ENCODE data around the gene PLD6.

PLD6 gene

DNA sequence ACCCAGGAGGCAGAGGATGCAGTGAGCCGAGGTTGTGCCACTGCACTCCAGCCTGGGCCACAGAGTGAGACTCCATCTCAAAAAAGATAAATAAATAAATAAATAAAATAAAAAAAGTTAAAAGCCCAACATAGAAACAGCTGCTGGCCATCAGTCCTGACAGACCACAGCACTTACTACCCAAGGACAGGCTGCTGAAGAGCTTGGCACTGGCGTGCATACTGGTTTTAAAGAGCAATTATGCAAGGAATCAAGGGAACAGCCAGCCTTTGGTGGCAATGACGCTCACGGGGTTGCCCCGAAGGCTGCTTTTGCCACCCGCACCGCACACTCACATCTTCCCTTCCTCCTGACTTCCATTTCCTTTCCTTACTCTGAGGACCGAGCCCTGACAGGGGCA lies 4.2 kb downstream of the PLD6 start:
- H3K27me3 ChIP-seq (ENCODE audit: insufficient read depth, low read depth): no peaks in the 10 kb centered on the region
- no peak overlapping the region for H3K4me2 ChIP-seq
- H3K27ac ChIP-seq: no peak overlapping the region
- no peak overlapping the region for H3K9ac ChIP-seq
- H3K36me3 ChIP-seq (ENCODE audit: insufficient read depth): no peaks in the 10 kb centered on the region
- peaks cover 43% of the 10 kb centered on the region for H3K79me2 ChIP-seq (ENCODE audit: insufficient read depth, low read depth)
- no peaks in the 10 kb centered on the region for H4K20me1 ChIP-seq (ENCODE audit: insufficient read depth)
- H3K4me3 ChIP-seq (IDR thresholded peaks at IDR 0.05; ENCODE audit: insufficient read depth, low read depth, low read length): no peak overlapping the region
- H2AFZ ChIP-seq (ENCODE audit: low read depth): no peak overlapping the region
- TF ChIP-seq, protein P1, sequence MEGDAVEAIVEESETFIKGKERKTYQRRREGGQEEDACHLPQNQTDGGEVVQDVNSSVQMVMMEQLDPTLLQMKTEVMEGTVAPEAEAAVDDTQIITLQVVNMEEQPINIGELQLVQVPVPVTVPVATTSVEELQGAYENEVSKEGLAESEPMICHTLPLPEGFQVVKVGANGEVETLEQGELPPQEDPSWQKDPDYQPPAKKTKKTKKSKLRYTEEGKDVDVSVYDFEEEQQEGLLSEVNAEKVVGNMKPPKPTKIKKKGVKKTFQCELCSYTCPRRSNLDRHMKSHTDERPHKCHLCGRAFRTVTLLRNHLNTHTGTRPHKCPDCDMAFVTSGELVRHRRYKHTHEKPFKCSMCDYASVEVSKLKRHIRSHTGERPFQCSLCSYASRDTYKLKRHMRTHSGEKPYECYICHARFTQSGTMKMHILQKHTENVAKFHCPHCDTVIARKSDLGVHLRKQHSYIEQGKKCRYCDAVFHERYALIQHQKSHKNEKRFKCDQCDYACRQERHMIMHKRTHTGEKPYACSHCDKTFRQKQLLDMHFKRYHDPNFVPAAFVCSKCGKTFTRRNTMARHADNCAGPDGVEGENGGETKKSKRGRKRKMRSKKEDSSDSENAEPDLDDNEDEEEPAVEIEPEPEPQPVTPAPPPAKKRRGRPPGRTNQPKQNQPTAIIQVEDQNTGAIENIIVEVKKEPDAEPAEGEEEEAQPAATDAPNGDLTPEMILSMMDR (conservative IDR thresholded peaks at IDR 0.05; ENCODE audit: low read depth, low read length): no peak
- peaks cover 5% of the 10 kb centered on the region for H3K4me1 ChIP-seq (ENCODE audit: low read depth, poor library complexity, severe bottlenecking)

DNA sequence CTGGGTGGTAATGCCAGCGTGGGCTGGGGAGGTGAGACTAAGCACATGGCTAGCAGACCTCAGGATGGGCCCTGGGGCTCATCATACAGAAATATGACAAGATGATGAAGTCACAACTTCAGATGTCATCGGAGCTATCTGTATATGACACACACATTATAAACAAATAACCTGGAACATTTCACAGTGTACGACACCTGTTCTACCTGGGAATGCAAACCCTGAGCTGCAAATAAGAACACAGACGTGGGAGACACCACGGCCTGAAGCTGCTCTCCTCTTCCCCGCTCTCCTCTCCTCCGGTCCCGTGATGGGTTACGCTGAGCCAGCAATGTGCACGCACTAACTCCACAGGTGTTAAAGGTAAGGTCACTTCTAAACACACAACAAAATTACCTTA lies 4.9 kb downstream of the PLD6 start:
- no peak overlapping the region for H3K4me2 ChIP-seq
- no peak overlapping the region for H3K4me3 ChIP-seq (IDR thresholded peaks at IDR 0.05; ENCODE audit: insufficient read depth, low read depth, low read length)
- H4K20me1 ChIP-seq (ENCODE audit: insufficient read depth): no peaks in the 10 kb centered on the region
- H3K4me1 ChIP-seq (ENCODE audit: low read depth, poor library complexity, severe bottlenecking): peaks cover 5% of the 10 kb centered on the region
- peaks cover 43% of the 10 kb centered on the region for H3K79me2 ChIP-seq (ENCODE audit: insufficient read depth, low read depth)
- H2AFZ ChIP-seq (ENCODE audit: low read depth): no peak overlapping the region
- no peaks in the 10 kb centered on the region for H3K36me3 ChIP-seq (ENCODE audit: insufficient read depth)
- TF ChIP-seq, protein P1 (conservative IDR thresholded peaks at IDR 0.05; ENCODE audit: low read depth, low read length): no peak
- H3K27ac ChIP-seq: no peak overlapping the region
- no peaks in the 10 kb centered on the region for H3K27me3 ChIP-seq (ENCODE audit: insufficient read depth, low read depth)
- H3K9ac ChIP-seq: no peak overlapping the region

DNA sequence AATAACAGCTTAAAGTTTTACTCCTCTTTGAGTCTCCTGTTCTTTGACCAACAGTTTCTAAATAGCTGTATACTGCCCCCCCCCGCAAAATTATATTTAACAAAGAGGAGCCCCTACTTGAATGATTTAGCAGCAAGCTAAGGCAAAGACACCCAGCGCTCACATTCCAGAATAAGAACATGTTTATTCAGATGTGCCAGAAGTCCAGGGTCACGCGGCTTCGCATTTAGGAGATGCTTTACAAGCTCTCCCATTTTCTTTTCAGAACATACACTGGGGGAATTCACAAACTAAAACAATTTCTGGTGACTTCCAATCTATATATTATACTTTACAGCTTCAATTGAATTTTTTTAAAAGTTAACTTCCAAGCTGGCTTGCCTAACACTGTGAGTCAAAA lies 5.3 kb downstream of the PLD6 start:
- H3K27ac ChIP-seq: no peak overlapping the region
- H3K4me1 ChIP-seq (ENCODE audit: low read depth, poor library complexity, severe bottlenecking): peaks cover 5% of the 10 kb centered on the region
- no peaks in the 10 kb centered on the region for H3K36me3 ChIP-seq (ENCODE audit: insufficient read depth)
- H2AFZ ChIP-seq (ENCODE audit: low read depth): no peak overlapping the region
- no peak overlapping the region for H3K4me3 ChIP-seq (IDR thresholded peaks at IDR 0.05; ENCODE audit: insufficient read depth, low read depth, low read length)
- TF ChIP-seq, protein P1 (conservative IDR thresholded peaks at IDR 0.05; ENCODE audit: low read depth, low read length): no peak
- H3K27me3 ChIP-seq (ENCODE audit: insufficient read depth, low read depth): no peaks in the 10 kb centered on the region
- no peak overlapping the region for H3K9ac ChIP-seq
- no peak overlapping the region for H3K4me2 ChIP-seq
- peaks cover 43% of the 10 kb centered on the region for H3K79me2 ChIP-seq (ENCODE audit: insufficient read depth, low read depth)
- no peaks in the 10 kb centered on the region for H4K20me1 ChIP-seq (ENCODE audit: insufficient read depth)

DNA sequence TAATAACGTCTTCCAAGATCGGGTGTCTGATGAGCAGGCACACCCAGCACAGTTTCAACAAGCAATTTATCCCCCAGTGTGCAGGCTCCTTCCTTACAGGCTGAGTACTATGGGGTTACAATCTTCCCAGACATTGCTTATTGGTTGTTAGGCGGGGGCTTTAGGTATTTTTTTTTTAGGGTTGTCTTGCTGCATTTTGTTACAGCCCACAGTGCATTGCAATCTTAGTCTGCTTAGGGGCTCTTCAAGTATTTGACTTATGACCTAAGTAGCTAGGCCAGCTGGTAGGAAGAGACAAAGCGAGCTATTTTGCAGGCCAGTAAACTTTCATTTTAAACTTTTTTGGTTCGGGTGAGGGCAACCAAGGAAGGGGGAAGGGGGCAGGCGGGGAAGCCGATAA lies 5.8 kb downstream of the PLD6 start:
- TF ChIP-seq, protein P1 (conservative IDR thresholded peaks at IDR 0.05; ENCODE audit: low read depth, low read length): no peak
- H2AFZ ChIP-seq (ENCODE audit: low read depth): no peak overlapping the region
- peaks cover 42% of the 10 kb centered on the region for H3K79me2 ChIP-seq (ENCODE audit: insufficient read depth, low read depth)
- no peak overlapping the region for H3K4me2 ChIP-seq
- H4K20me1 ChIP-seq (ENCODE audit: insufficient read depth): no peaks in the 10 kb centered on the region
- no peak overlapping the region for H3K4me3 ChIP-seq (IDR thresholded peaks at IDR 0.05; ENCODE audit: insufficient read depth, low read depth, low read length)
- no peaks in the 10 kb centered on the region for H3K36me3 ChIP-seq (ENCODE audit: insufficient read depth)
- no peak overlapping the region for H3K9ac ChIP-seq
- no peaks in the 10 kb centered on the region for H3K27me3 ChIP-seq (ENCODE audit: insufficient read depth, low read depth)
- H3K27ac ChIP-seq: no peak overlapping the region
- peaks cover 5% of the 10 kb centered on the region for H3K4me1 ChIP-seq (ENCODE audit: low read depth, poor library complexity, severe bottlenecking)
